Neural progenitor cell (in vitro differentiated cells): ENCODE results near the gene HBS1L.

ENCODE experiments used
- CTCF ChIP-seq: fragments of 200-600 bp; sonication (generic); IDR thresholded peaks from 2 replicates; pipeline ENCODE4 v1.5.1; 2017; ENCODE audit warnings: antibody characterized with exemption, mild to moderate bottlenecking
- EZH2 ChIP-seq: fragments of 200-600 bp; sonication (generic); IDR thresholded peaks from 2 replicates; pipeline ENCODE4 v1.6.1; 2017; ENCODE audit warnings: antibody characterized with exemption, mild to moderate bottlenecking, moderate library complexity

- no peak for TF ChIP-seq CTCF
- no peak for TF ChIP-seq EZH2
Observed at GRCh38 chr6:135066397-135066796, 11.8 kb upstream of the HBS1L start.
